Neuron (in vitro differentiated cells): ENCODE measurements around the gene SOAT2.

Experiments
- H2AFZ ChIP-seq: one replicate; pipeline ENCODE4 v1.6.1; 2013; ENCODE audit warnings: low read depth, mild to moderate bottlenecking, inconsistent platforms, low read length, moderate library complexity
- H3K27me3 ChIP-seq: one replicate; pipeline ENCODE4 v1.6.1; 2013; ENCODE audit warnings: low read length; ENCODE audit not compliant: insufficient read depth
- H3K36me3 ChIP-seq: one replicate; pipeline ENCODE4 v1.6.1; 2013; ENCODE audit warnings: low read length; ENCODE audit not compliant: insufficient read depth
- H3K4me1 ChIP-seq: one replicate; pipeline ENCODE4 v1.6.1; 2013; ENCODE audit warnings: low read length; ENCODE audit not compliant: insufficient read depth
- H3K4me3 ChIP-seq: 2 replicates; pipeline ENCODE4 v1.5.1; 2013; ENCODE audit warnings: mild to moderate bottlenecking, low read length, moderate library complexity
- H3K9me3 ChIP-seq: one replicate; pipeline ENCODE4 v1.6.1; 2013; ENCODE audit warnings: low read length

SOAT2 gene

GRCh38 chr12:53170215-53170614 is 66.9 kb downstream of the SOAT2 start:
- no peak overlapping the region for H2AFZ ChIP-seq
- H3K36me3 ChIP-seq = peaks cover 3% of the 10 kb centered on the region

GRCh38 chr12:53170876-53171724 is 67.8 kb downstream of the SOAT2 start:
- H2AFZ ChIP-seq = no peak overlapping the region
- no peaks in the 10 kb centered on the region for H3K9me3 ChIP-seq

More at GRCh38 chr12:53170215-53170614, 66.9 kb downstream of the SOAT2 start:
- Histone ChIP-seq H3K4me3 (no peak overlapping the region), H3K9me3 (no peaks in the 10 kb centered on the region), H3K4me1 (peaks cover 5% of the 10 kb centered on the region), H3K27me3 (no peaks in the 10 kb centered on the region)

GRCh38 chr12:53171725-53172329 is 68.5 kb downstream of the SOAT2 start:
- Histone ChIP-seq H3K4me1 (peaks cover 9% of the 10 kb centered on the region), H3K9me3 (no peaks in the 10 kb centered on the region), H3K36me3 (peaks cover 3% of the 10 kb centered on the region), H3K4me3 (no peak overlapping the region), H2AFZ (no peak overlapping the region), H3K27me3 (no peaks in the 10 kb centered on the region)

More at GRCh38 chr12:53170876-53171724, 67.8 kb downstream of the SOAT2 start:
- Histone ChIP-seq H3K36me3 (peaks cover 3% of the 10 kb centered on the region), H3K4me3 (no peak overlapping the region), H3K4me1 (peaks cover 9% of the 10 kb centered on the region), H3K27me3 (no peaks in the 10 kb centered on the region)

GRCh38 chr12:53172352-53172751 is 69.1 kb downstream of the SOAT2 start:
- peaks cover 9% of the 10 kb centered on the region for H3K4me1 ChIP-seq
- peaks cover 3% of the 10 kb centered on the region for H3K36me3 ChIP-seq
- no peaks in the 10 kb centered on the region for H3K9me3 ChIP-seq
- no peak overlapping the region for H2AFZ ChIP-seq
- H3K27me3 ChIP-seq = no peaks in the 10 kb centered on the region
- H3K4me3 ChIP-seq = no peak overlapping the region

GRCh38 chr12:53173085-53173715 is 69.9 kb downstream of the SOAT2 start:
- Histone ChIP-seq H3K36me3 (peaks cover 3% of the 10 kb centered on the region), H3K27me3 (no peaks in the 10 kb centered on the region), H3K4me3 (no peak overlapping the region)

More at GRCh38 chr12:53173085-53173715, 69.9 kb downstream of the SOAT2 start:
- H3K4me1 ChIP-seq = peaks cover 9% of the 10 kb centered on the region
- H2AFZ ChIP-seq = no peak overlapping the region
- H3K9me3 ChIP-seq = no peaks in the 10 kb centered on the region
